ENCODE measurements around the gene EPB42. TPM values are rescaled to one million over a fixed set of nuclear protein-coding genes. Genes with fewer than 3 reads are reported as not detected.

EPB42 gene
- total RNA-seq, 2 experiments from 2014 or later, result not detected

GRCh38 chr15:43251185-43251870 lies 30.5 kb upstream of the EPB42 start:
- no peak overlapping the region for H3K4me3 Mint-ChIP-seq
- peaks cover 7% of the 10 kb centered on the region for H3K36me3 Mint-ChIP-seq
- H3K27ac Mint-ChIP-seq, result peak overlapping the region; percentile 75
- peaks cover 54% of the 10 kb centered on the region for H3K4me1 Mint-ChIP-seq
- no peaks in the 10 kb centered on the region for H3K9me3 Mint-ChIP-seq (ENCODE audit: low read depth)
- peak; percentile 45 for ATAC-seq
- peaks cover 6% of the 10 kb centered on the region for H3K27me3 Mint-ChIP-seq
- CTCF ChIA-PET, result interaction anchor here (1.1 to 2.0 kb wide), 6 partner anchors 12 to 47 kb away, joined by 3 to 8 read pairs (median 4); no protein-coding TSS in a partner anchor
- DNase-seq, result no peak

GRCh38 chr15:43250785-43251184 lies 30.0 kb upstream of the EPB42 start:
- DNase-seq, result no peak
- H3K4me3 Mint-ChIP-seq, result no peak overlapping the region
- CTCF ChIA-PET, result interaction anchor here (1.1 to 2.0 kb wide), 6 partner anchors 11 to 47 kb away, joined by 3 to 8 read pairs (median 4); no protein-coding TSS in a partner anchor
- H3K36me3 Mint-ChIP-seq, result peaks cover 7% of the 10 kb centered on the region
- H3K27me3 Mint-ChIP-seq, result peaks cover 5% of the 10 kb centered on the region
- H3K9me3 Mint-ChIP-seq (ENCODE audit: low read depth), result no peaks in the 10 kb centered on the region
- H3K27ac Mint-ChIP-seq, result no peak overlapping the region
- peaks cover 54% of the 10 kb centered on the region for H3K4me1 Mint-ChIP-seq
- no peak for ATAC-seq

- no peak overlapping the region for H3K4me3 Mint-ChIP-seq
- peaks cover 54% of the 10 kb centered on the region for H3K4me1 Mint-ChIP-seq
- CTCF ChIA-PET, result interaction anchor here (1.5 to 2.0 kb wide), 2 partner anchors 19 to 25 kb away, joined by 3 to 8 read pairs; no protein-coding TSS in a partner anchor
- peak overlapping the region; percentile 58 for H3K27ac Mint-ChIP-seq
- ATAC-seq (peak; percentile 65), DNase-seq (peak; percentile 66)
- no peaks in the 10 kb centered on the region for H3K9me3 Mint-ChIP-seq (ENCODE audit: low read depth)
- H3K27me3 Mint-ChIP-seq, result peaks cover 9% of the 10 kb centered on the region
- H3K36me3 Mint-ChIP-seq, result peaks cover 7% of the 10 kb centered on the region
Measured at GRCh38 chr15:43249699-43250203, 28.9 kb upstream of the EPB42 start.

DNA sequence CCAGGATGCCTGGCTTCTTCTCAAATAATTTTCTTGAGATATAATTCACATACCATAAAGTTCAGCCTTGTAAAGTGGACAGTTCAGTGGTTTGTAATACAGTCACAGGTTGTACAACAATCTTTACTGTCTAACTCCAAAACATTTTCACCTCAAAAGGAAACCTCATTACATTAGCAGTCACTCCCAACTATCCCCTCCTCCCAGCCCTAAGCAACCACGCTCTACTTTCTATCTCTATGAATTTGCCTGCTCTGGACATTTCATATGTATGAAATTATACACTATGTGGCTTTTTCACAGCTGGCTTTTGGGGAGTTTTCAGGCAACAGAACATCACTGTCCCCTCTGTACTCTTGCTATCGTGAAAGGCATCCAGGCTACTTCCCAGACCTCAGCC lies 28.4 kb upstream of the EPB42 start:
- Mint-ChIP-seq H3K36me3 (peaks cover 7% of the 10 kb centered on the region), H3K27ac (peak overlapping the region; percentile 58), H3K9me3 (ENCODE audit: low read depth) (no peaks in the 10 kb centered on the region), H3K27me3 (peaks cover 9% of the 10 kb centered on the region), H3K4me1 (peaks cover 50% of the 10 kb centered on the region), H3K4me3 (no peak overlapping the region)
- CTCF ChIA-PET, result interaction anchor here (1.3 kb wide), 1 partner anchor 10 kb away, joined by 4 read pairs; no protein-coding TSS in a partner anchor
- DNase-seq (no peak), ATAC-seq (no peak)

- Mint-ChIP-seq H3K27ac (no peak overlapping the region), H3K36me3 (peaks cover 2% of the 10 kb centered on the region), H3K27me3 (peaks cover 9% of the 10 kb centered on the region), H3K4me3 (no peak overlapping the region), H3K9me3 (ENCODE audit: low read depth) (no peaks in the 10 kb centered on the region), H3K4me1 (peaks cover 27% of the 10 kb centered on the region)
- DNase-seq, result no peak
- no peak for ATAC-seq
- CTCF ChIA-PET, result interaction anchor here (2.6 kb wide), 1 partner anchor 21 kb away, joined by 11 read pairs; no protein-coding TSS in a partner anchor
Measured at GRCh38 chr15:43246261-43246774, 25.5 kb upstream of the EPB42 start.

DNA sequence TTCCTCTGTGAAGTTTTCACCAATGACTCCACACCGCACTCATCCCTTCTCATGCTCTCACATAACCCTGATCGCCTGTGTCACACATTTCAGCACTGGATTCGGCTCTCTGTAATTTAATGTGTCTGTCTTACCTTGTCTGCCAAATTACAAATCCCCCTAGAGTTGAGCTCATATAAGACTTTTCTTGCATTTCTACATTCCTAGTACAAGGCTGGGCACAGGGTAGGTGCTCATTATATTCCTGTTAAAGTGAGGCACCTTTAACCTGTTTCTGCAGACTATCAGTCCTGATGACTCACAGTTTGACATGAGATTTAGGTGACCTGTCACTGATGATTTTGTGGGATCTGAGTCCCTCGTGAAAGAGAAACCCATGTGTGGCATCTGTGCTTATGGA lies 23.3 kb upstream of the EPB42 start:
- H3K9me3 Mint-ChIP-seq (ENCODE audit: low read depth), result no peaks in the 10 kb centered on the region
- peaks cover 19% of the 10 kb centered on the region for H3K4me1 Mint-ChIP-seq
- no peaks in the 10 kb centered on the region for H3K36me3 Mint-ChIP-seq
- CTCF ChIA-PET, result interaction anchor here (1.0 kb wide), 1 partner anchor 41 kb away, joined by 4 read pairs; no protein-coding TSS in a partner anchor
- DNase-seq, result no peak
- H3K27ac Mint-ChIP-seq, result no peak overlapping the region
- peaks cover 9% of the 10 kb centered on the region for H3K27me3 Mint-ChIP-seq
- no peak for ATAC-seq
- H3K4me3 Mint-ChIP-seq, result no peak overlapping the region

- Mint-ChIP-seq H3K4me3 (no peak overlapping the region), H3K9me3 (ENCODE audit: low read depth) (no peaks in the 10 kb centered on the region), H3K27ac (no peak overlapping the region), H3K36me3 (no peaks in the 10 kb centered on the region), H3K4me1 (peaks cover 25% of the 10 kb centered on the region), H3K27me3 (peaks cover 9% of the 10 kb centered on the region)
- CTCF ChIA-PET, result interaction anchor here (1.0 to 6.9 kb wide), 2 partner anchors 17 to 42 kb away, joined by 4 to 37 read pairs; no protein-coding TSS in a partner anchor
- ATAC-seq (no peak), DNase-seq (no peak)
Measured at GRCh38 chr15:43243020-43243645, 22.3 kb upstream of the EPB42 start.

- H3K9me3 Mint-ChIP-seq (ENCODE audit: low read depth), result no peaks in the 10 kb centered on the region
- ATAC-seq (no peak), DNase-seq (no peak)
- no peaks in the 10 kb centered on the region for H3K36me3 Mint-ChIP-seq
- peaks cover 28% of the 10 kb centered on the region for H3K4me1 Mint-ChIP-seq
- H3K27ac Mint-ChIP-seq, result no peak overlapping the region
- H3K27me3 Mint-ChIP-seq, result peaks cover 9% of the 10 kb centered on the region
- H3K4me3 Mint-ChIP-seq, result no peak overlapping the region
- CTCF ChIA-PET, result interaction anchor here (6.9 kb wide), 1 partner anchor 16 kb away, joined by 37 read pairs; no protein-coding TSS in a partner anchor
Measured at GRCh38 chr15:43242616-43243015, 21.8 kb upstream of the EPB42 start.

- CTCF ChIA-PET, result interaction anchor here (1.1 to 6.9 kb wide), 3 partner anchors 8 to 44 kb away, joined by 3 to 37 read pairs (median 16); no protein-coding TSS in a partner anchor
- no peak for DNase-seq
- peaks cover 28% of the 10 kb centered on the region for H3K4me1 Mint-ChIP-seq
- ATAC-seq, result no peak
- H3K27me3 Mint-ChIP-seq, result peaks cover 4% of the 10 kb centered on the region
- H3K36me3 Mint-ChIP-seq, result no peaks in the 10 kb centered on the region
- no peak overlapping the region for H3K27ac Mint-ChIP-seq
- H3K4me3 Mint-ChIP-seq, result no peak overlapping the region
- H3K9me3 Mint-ChIP-seq (ENCODE audit: low read depth), result no peaks in the 10 kb centered on the region
Measured at GRCh38 chr15:43241100-43241499, 20.3 kb upstream of the EPB42 start.

GRCh38 chr15:43239732-43240491 lies 19.1 kb upstream of the EPB42 start:
- DNase-seq (peak; percentile 75), ATAC-seq (peak; percentile 70)
- H3K27me3 Mint-ChIP-seq, result no peaks in the 10 kb centered on the region
- H3K36me3 Mint-ChIP-seq, result no peaks in the 10 kb centered on the region
- no peaks in the 10 kb centered on the region for H3K9me3 Mint-ChIP-seq (ENCODE audit: low read depth)
- H3K4me3 Mint-ChIP-seq, result no peak overlapping the region
- H3K4me1 Mint-ChIP-seq, result peaks cover 28% of the 10 kb centered on the region
- H3K27ac Mint-ChIP-seq, result peak overlapping the region; percentile 69
- CTCF ChIA-PET, result interaction anchor here (1.0 to 6.9 kb wide), 5 partner anchors 9 to 46 kb away, joined by 3 to 37 read pairs (median 4); no protein-coding TSS in a partner anchor

GRCh38 chr15:43238671-43239131 lies 17.9 kb upstream of the EPB42 start:
- no peaks in the 10 kb centered on the region for H3K27me3 Mint-ChIP-seq
- no peaks in the 10 kb centered on the region for H3K9me3 Mint-ChIP-seq (ENCODE audit: low read depth)
- no peaks in the 10 kb centered on the region for H3K36me3 Mint-ChIP-seq
- H3K4me1 Mint-ChIP-seq, result peaks cover 27% of the 10 kb centered on the region
- H3K4me3 Mint-ChIP-seq, result no peak overlapping the region
- DNase-seq, result no peak
- CTCF ChIA-PET, result interaction anchor here (0.7 to 6.9 kb wide), 5 partner anchors 10 to 155 kb away, joined by 3 to 37 read pairs (median 4); no protein-coding TSS in a partner anchor
- ATAC-seq, result no peak
- H3K27ac Mint-ChIP-seq, result no peak overlapping the region

DNA sequence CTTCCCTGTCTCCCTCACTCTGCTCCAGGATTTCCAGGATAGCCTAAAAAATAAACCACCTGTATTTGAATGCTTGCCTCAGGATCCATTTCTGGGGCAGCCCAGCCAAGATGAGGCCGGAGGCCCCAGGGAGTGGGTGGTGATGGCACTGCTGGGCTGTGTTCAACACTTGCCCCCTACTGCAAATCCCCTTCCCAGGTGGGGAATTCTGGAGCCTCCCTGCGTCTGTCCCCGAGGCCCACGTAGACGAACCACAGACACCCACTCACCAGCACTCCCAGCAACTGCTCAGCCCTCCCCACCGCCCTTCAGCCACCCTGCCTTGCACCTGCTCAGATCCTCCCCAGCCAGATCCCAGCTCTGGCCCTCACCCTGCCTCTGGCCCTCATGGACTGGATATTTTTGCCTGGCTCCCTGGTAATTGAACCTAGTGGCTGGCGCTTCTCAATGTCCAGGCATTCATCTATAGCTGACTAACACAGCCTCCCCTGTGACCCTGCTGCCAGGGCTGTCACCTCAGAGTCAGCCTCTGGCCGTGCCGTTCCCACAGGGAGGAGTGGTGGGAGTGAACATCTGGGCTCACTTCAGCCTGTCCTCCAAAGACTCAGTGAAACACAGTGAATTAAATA lies 17.1 kb upstream of the EPB42 start:
- no peaks in the 10 kb centered on the region for H3K36me3 Mint-ChIP-seq
- no peaks in the 10 kb centered on the region for H3K27me3 Mint-ChIP-seq
- CTCF ChIA-PET, result interaction anchor here (1.6 to 6.9 kb wide), 3 partner anchors 12 to 48 kb away, joined by 3 to 37 read pairs (median 16); no protein-coding TSS in a partner anchor
- no peak for DNase-seq
- H3K27ac Mint-ChIP-seq, result no peak overlapping the region
- no peak overlapping the region for H3K4me3 Mint-ChIP-seq
- ATAC-seq, result no peak
- no peaks in the 10 kb centered on the region for H3K9me3 Mint-ChIP-seq (ENCODE audit: low read depth)
- peaks cover 32% of the 10 kb centered on the region for H3K4me1 Mint-ChIP-seq
